GM12878 (cell line): ENCODE data around the gene RIC8B. TPM values are rescaled to one million over a fixed set of nuclear protein-coding genes. Genes with fewer than 3 reads are reported as not detected.

Experiments used
- ATF7 ChIP-seq: fragments of 450-650 bp; IDR thresholded peaks from 2 replicates; pipeline ENCODE4 v1.6.1; 2016; ENCODE audit warnings: low read depth, mild to moderate bottlenecking
- CEBPB ChIP-seq, 2 experiments: fragments of 150-350 bp in 1 of 2; IDR thresholded peaks; 2 replicates each; pipeline ENCODE4 v1.6.1; 2012 to 2014; ENCODE audit warnings: low read depth in 2 of 2, low read length in 2 of 2, borderline replicate concordance in 1 of 2, inconsistent platforms in 1 of 2
- CHD1 ChIP-seq: IDR thresholded peaks from 2 replicates; pipeline ENCODE4 v1.6.1; 2012; ENCODE audit warnings: low read depth, low read length, improper control_type of control experiment
- CREM ChIP-seq: IDR thresholded peaks from 2 replicates; pipeline ENCODE4 v1.6.1; 2014; ENCODE audit warnings: antibody characterized with exemption, low read depth
- DPF2 ChIP-seq: fragments of 450-650 bp; IDR thresholded peaks from 2 replicates; pipeline ENCODE4 v1.6.1; 2017; ENCODE audit warnings: mild to moderate bottlenecking
- EGR1 ChIP-seq, 2 experiments: IDR thresholded peaks; 1 replicate in 1 of 2; 2 replicates in 1 of 2; pipeline ENCODE4 v1.6.1; 2011 to 2012; ENCODE audit warnings: low read depth in 2 of 2, low read length in 2 of 2, borderline replicate concordance in 1 of 2, mild to moderate bottlenecking in 1 of 2, moderate library complexity in 1 of 2
- FOS ChIP-seq: IDR thresholded peaks from 3 replicates; pipeline ENCODE4 v1.6.1; 2011; ENCODE audit warnings: borderline replicate concordance; ENCODE audit not compliant: insufficient read length; ENCODE audit errors: extremely low read depth
- IKZF2 ChIP-seq, 2 experiments: fragments of 450-650 bp; IDR thresholded peaks; 2 replicates each; pipeline ENCODE4 v1.6.1; 2017; ENCODE audit warnings: mild to moderate bottlenecking in 2 of 2, moderate library complexity in 2 of 2
- POLR2AphosphoS5 ChIP-seq: IDR thresholded peaks from 2 replicates; pipeline ENCODE4 v1.6.1; 2011; ENCODE audit warnings: mild to moderate bottlenecking, low read length, inconsistent platforms
- RUNX3 ChIP-seq: IDR thresholded peaks from 2 replicates; pipeline ENCODE4 v1.6.1; 2012; ENCODE audit warnings: low read length, inconsistent platforms
- WRNIP1 ChIP-seq: IDR thresholded peaks from 2 replicates; pipeline ENCODE4 v1.6.1; 2011; ENCODE audit warnings: low read depth, low read length, improper control_type of control experiment, borderline replicate concordance
- YBX1 ChIP-seq: fragments of 450-650 bp; IDR thresholded peaks from 2 replicates; pipeline ENCODE4 v1.6.1; 2016; ENCODE audit warnings: antibody characterized with exemption
- ZNF207 ChIP-seq: fragments of 450-650 bp; IDR thresholded peaks from 2 replicates; pipeline ENCODE4 v1.6.1; 2014; ENCODE audit warnings: antibody characterized with exemption, mild to moderate bottlenecking, borderline replicate concordance
- ZNF622 ChIP-seq: fragments of 450-650 bp; IDR thresholded peaks from 2 replicates; pipeline ENCODE4 v1.6.1; 2017; ENCODE audit warnings: mild to moderate bottlenecking, inconsistent platforms
- ZSCAN29 ChIP-seq: fragments of 450-650 bp; IDR thresholded peaks from 2 replicates; pipeline ENCODE4 v1.6.1; 2017; ENCODE audit warnings: mild to moderate bottlenecking, moderate library complexity
- polyA plus RNA-seq, 11 experiments: library from polyadenylated mRNA; depleted of rRNA in 4 of 11; unstranded in 6 of 11; stranded (reverse) in 5 of 11; fragments of >200 nt; fragmentation: Nextera tagmentation in 4 of 11; fragmentation: Illumina TruSeq in 1 of 11; extraction: Ambion mirVana in 4 of 11; extraction: Trizol in 1 of 11; gene quantifications; 1 replicate in 1 of 11; 2 replicates in 10 of 11; pipeline versions ENCODE4 v1.2.1 to v1.2.3, GENCODE V29; 2011 to 2016; ENCODE audit warnings: inconsistent platforms in 2 of 11, missing spikeins in 2 of 11, low read depth in 1 of 11
- total RNA-seq, 4 experiments: library from RNA; depleted of rRNA in 3 of 4; stranded (reverse); fragments of >200 nt in 3 of 4; fragmentation: Illumina TruSeq in 1 of 4; extraction: Trizol in 1 of 4; gene quantifications; 2 replicates each; pipeline versions ENCODE4 v1.2.1 to v1.2.3, GENCODE V29; 2013 to 2021
- TF ChIP-seq, protein P1 (sequence below): fragments of 450-650 bp; IDR thresholded peaks from 2 replicates; pipeline ENCODE4 v1.6.1; 2016; ENCODE audit warnings: mild to moderate bottlenecking, moderate library complexity, borderline replicate concordance
- TF ChIP-seq, protein P2 (sequence below): IDR thresholded peaks from 2 replicates; pipeline ENCODE4 v1.6.1; 2012; ENCODE audit warnings: low read depth, low read length, improper control_type of control experiment
- TF ChIP-seq, protein P3 (sequence below): IDR thresholded peaks from 2 replicates; pipeline ENCODE4 v1.6.1; 2011; ENCODE audit warnings: low read depth, mild to moderate bottlenecking, low read length, moderate library complexity, borderline replicate concordance; ENCODE audit errors: extremely low read depth
- TF ChIP-seq, protein P4 (sequence below): fragments of 450-650 bp; formaldehyde crosslinking; IDR thresholded peaks from 2 replicates; pipeline ENCODE4 v1.4.0; 2020; ENCODE audit warnings: mild to moderate bottlenecking, moderate library complexity
- TF ChIP-seq, protein P5 (sequence below): IDR thresholded peaks from 2 replicates; pipeline ENCODE4 v1.6.1; 2012; ENCODE audit warnings: low read length, inconsistent platforms

Gene RIC8B
- total and polyA plus RNA-seq, 10 of the 15 experiments (the other 5 are each of a cell fraction or from before 2014, with no cell fraction given) = 2.3 to 10.8 (median 6.2) TPM

DNA sequence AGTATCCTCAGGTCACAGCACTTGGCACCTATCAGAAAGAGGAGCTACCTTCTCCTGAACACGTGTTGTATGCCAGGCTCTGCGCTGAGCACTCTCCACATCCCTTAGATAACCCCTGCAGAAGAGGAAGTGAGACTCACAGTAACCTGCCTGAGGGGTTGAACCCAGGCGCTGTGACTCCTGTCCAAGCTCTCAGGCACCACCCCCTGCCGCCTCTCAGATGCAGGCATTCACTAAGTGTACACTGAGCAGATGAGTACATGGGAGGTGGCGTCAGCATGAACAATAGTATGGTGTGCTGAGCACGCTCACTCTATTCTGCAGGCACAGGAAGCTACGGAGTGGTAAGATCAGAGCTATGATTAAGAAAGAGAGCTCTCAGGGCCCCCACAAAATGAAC, 21.0 kb upstream of the RIC8B start (continued):
- TF ChIP-seq WRNIP1 (no peak), ZNF207 (no peak), CEBPB (IDR thresholded peaks at IDR 0.05; ENCODE audit: borderline replicate concordance in 1 of 2, low read depth in 2 of 2, low read length in 2 of 2) (no peak), POLR2AphosphoS5 (no peak), DPF2 (peak; percentile 60; the same call in 1 of the 2 replicates), ZSCAN29 (no peak), EGR1 (IDR thresholded peaks at IDR 0.05; ENCODE audit: borderline replicate concordance in 1 of 2, low read depth in 2 of 2, low read length in 2 of 2) (no peak), FOS (no peak), CREM (0 out of 2 replicates have a peak, but pooled peaks have one; percentile 20), ZNF622 (no peak), RUNX3 (peak; percentile 39; the same call in 1 of the 2 replicates), YBX1 (no peak), CHD1 (no peak), IKZF2 (IDR thresholded peaks at IDR 0.05) (peak; percentile 20 to 47; a peak in 2 of 4 replicates), ATF7 (peak; percentile 50)
- TF ChIP-seq, protein P1, sequence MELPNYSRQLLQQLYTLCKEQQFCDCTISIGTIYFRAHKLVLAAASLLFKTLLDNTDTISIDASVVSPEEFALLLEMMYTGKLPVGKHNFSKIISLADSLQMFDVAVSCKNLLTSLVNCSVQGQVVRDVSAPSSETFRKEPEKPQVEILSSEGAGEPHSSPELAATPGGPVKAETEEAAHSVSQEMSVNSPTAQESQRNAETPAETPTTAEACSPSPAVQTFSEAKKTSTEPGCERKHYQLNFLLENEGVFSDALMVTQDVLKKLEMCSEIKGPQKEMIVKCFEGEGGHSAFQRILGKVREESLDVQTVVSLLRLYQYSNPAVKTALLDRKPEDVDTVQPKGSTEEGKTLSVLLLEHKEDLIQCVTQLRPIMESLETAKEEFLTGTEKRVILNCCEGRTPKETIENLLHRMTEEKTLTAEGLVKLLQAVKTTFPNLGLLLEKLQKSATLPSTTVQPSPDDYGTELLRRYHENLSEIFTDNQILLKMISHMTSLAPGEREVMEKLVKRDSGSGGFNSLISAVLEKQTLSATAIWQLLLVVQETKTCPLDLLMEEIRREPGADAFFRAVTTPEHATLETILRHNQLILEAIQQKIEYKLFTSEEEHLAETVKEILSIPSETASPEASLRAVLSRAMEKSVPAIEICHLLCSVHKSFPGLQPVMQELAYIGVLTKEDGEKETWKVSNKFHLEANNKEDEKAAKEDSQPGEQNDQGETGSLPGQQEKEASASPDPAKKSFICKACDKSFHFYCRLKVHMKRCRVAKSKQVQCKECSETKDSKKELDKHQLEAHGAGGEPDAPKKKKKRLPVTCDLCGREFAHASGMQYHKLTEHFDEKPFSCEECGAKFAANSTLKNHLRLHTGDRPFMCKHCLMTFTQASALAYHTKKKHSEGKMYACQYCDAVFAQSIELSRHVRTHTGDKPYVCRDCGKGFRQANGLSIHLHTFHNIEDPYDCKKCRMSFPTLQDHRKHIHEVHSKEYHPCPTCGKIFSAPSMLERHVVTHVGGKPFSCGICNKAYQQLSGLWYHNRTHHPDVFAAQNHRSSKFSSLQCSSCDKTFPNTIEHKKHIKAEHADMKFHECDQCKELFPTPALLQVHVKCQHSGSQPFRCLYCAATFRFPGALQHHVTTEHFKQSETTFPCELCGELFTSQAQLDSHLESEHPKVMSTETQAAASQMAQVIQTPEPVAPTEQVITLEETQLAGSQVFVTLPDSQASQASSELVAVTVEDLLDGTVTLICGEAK = no peak
- TF ChIP-seq, protein P2, sequence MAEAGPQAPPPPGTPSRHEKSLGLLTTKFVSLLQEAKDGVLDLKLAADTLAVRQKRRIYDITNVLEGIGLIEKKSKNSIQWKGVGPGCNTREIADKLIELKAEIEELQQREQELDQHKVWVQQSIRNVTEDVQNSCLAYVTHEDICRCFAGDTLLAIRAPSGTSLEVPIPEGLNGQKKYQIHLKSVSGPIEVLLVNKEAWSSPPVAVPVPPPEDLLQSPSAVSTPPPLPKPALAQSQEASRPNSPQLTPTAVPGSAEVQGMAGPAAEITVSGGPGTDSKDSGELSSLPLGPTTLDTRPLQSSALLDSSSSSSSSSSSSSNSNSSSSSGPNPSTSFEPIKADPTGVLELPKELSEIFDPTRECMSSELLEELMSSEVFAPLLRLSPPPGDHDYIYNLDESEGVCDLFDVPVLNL = no peak
- TF ChIP-seq, protein P3, sequence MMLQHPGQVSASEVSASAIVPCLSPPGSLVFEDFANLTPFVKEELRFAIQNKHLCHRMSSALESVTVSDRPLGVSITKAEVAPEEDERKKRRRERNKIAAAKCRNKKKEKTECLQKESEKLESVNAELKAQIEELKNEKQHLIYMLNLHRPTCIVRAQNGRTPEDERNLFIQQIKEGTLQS = no peak
- TF ChIP-seq, protein P4, sequence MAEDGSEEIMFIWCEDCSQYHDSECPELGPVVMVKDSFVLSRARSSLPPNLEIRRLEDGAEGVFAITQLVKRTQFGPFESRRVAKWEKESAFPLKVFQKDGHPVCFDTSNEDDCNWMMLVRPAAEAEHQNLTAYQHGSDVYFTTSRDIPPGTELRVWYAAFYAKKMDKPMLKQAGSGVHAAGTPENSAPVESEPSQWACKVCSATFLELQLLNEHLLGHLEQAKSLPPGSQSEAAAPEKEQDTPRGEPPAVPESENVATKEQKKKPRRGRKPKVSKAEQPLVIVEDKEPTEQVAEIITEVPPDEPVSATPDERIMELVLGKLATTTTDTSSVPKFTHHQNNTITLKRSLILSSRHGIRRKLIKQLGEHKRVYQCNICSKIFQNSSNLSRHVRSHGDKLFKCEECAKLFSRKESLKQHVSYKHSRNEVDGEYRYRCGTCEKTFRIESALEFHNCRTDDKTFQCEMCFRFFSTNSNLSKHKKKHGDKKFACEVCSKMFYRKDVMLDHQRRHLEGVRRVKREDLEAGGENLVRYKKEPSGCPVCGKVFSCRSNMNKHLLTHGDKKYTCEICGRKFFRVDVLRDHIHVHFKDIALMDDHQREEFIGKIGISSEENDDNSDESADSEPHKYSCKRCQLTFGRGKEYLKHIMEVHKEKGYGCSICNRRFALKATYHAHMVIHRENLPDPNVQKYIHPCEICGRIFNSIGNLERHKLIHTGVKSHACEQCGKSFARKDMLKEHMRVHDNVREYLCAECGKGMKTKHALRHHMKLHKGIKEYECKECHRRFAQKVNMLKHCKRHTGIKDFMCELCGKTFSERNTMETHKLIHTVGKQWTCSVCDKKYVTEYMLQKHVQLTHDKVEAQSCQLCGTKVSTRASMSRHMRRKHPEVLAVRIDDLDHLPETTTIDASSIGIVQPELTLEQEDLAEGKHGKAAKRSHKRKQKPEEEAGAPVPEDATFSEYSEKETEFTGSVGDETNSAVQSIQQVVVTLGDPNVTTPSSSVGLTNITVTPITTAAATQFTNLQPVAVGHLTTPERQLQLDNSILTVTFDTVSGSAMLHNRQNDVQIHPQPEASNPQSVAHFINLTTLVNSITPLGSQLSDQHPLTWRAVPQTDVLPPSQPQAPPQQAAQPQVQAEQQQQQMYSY (CRISPR knock-in tag) = no peak
- TF ChIP-seq, protein P5, sequence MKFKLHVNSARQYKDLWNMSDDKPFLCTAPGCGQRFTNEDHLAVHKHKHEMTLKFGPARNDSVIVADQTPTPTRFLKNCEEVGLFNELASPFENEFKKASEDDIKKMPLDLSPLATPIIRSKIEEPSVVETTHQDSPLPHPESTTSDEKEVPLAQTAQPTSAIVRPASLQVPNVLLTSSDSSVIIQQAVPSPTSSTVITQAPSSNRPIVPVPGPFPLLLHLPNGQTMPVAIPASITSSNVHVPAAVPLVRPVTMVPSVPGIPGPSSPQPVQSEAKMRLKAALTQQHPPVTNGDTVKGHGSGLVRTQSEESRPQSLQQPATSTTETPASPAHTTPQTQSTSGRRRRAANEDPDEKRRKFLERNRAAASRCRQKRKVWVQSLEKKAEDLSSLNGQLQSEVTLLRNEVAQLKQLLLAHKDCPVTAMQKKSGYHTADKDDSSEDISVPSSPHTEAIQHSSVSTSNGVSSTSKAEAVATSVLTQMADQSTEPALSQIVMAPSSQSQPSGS = no peak
